ENCODE measurements around the gene BRF1. TPM values are rescaled to one million over a fixed set of nuclear protein-coding genes. Genes with fewer than 3 reads are reported as not detected.
A peak's percentile ranks its signal among the peaks of the same experiment; 100 is the strongest.

The BRF1 gene
- total RNA-seq, 2 experiments from 2014 or later, result 20.0 to 28.1 TPM

DNA sequence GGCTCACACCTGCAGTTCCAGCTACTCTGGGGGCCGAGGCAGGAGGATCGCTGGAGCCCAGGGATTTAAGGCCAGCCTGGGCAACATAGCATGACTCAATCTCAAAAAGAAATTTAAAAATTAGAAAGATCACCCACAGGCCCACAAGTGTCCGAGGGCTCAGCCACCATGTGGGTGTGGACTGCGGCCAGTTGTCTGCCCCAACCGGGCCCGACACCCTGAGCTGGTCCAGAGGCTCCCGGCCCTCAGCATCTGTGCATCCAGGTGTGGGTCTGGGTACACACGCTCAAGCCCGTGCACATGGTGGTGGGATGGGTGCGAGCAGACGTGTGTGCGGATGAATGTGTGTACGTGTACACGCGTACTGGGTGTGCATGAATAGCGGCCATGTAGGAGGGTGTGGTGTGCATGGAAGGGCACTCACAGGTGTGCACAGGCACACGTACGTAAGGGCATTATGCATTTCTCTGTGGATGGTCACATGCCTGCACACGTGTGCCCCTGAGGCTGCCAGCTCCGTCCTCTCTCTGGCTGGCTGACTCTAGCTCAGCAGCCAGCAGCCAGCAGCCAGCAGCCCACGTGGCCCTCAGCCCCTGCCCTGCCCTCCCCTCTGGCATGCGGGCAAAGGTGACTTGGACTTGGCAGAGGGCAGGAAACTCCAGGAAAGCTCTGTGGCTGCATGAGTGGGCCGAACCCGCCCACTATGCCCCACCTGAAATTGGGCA lies 96.4 kb downstream of the BRF1 start:
- H3K4me1 Mint-ChIP-seq, result peaks cover 7% of the 10 kb centered on the region
- intact Hi-C loops (cut with DNase I, micrococcal nuclease), result loop anchor here in 1 of 2 experiments (5.0 kb wide), 1 partner anchor 112 kb away; no protein-coding TSS in a partner anchor
- CTCF ChIA-PET, result no interaction called here
- DNase-seq, result no peak
- POLR2A ChIA-PET, result no interaction called here
- no peaks in the 10 kb centered on the region for H3K9me3 Mint-ChIP-seq (ENCODE audit: low read depth)
- H3K27ac Mint-ChIP-seq, result no peak overlapping the region
- no peaks in the 10 kb centered on the region for H3K36me3 Mint-ChIP-seq (ENCODE audit: low read depth)
- no peak for ATAC-seq
- H3K4me3 Mint-ChIP-seq, result no peak overlapping the region
- H3K27me3 Mint-ChIP-seq, result peaks cover 6% of the 10 kb centered on the region

DNA sequence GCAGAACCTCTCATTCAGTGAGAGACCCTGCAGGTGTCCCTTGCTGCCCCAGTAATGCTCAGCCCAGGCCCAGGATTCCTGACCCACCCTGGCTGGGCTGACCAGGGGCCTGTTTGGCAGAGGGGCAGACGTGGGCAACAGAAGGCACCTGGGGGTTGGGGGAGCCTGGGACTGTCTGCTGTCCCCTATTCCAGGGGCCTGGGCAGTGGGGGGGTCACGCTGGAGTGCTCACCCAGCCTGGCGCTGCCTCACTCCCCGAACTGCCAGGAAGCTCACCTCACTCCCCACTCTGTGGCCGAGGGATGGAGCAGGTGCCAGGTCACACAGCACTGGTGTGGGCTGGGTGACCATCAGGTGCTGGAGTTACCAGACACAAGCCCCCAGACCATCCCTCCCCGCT lies 97.1 kb downstream of the BRF1 start:
- Mint-ChIP-seq H3K36me3 (ENCODE audit: low read depth) (no peaks in the 10 kb centered on the region), H3K27ac (no peak overlapping the region), H3K9me3 (ENCODE audit: low read depth) (no peaks in the 10 kb centered on the region), H3K4me3 (no peak overlapping the region), H3K27me3 (peaks cover 10% of the 10 kb centered on the region), H3K4me1 (peaks cover 7% of the 10 kb centered on the region)
- CTCF ChIA-PET, result interaction anchor here (0.7 to 0.8 kb wide), 2 partner anchors 10 to 85 kb away, joined by 3 to 4 read pairs; no protein-coding TSS in a partner anchor
- ATAC-seq (no peak), DNase-seq (no peak)
- intact Hi-C loops (cut with DNase I, micrococcal nuclease), result loop anchor here (1.0 to 5.0 kb wide), 4 partner anchors 45 to 149 kb away; partner anchors contain the start of gene BTBD6 (in 1 of the 2)
- POLR2A ChIA-PET, result no interaction called here

DNA sequence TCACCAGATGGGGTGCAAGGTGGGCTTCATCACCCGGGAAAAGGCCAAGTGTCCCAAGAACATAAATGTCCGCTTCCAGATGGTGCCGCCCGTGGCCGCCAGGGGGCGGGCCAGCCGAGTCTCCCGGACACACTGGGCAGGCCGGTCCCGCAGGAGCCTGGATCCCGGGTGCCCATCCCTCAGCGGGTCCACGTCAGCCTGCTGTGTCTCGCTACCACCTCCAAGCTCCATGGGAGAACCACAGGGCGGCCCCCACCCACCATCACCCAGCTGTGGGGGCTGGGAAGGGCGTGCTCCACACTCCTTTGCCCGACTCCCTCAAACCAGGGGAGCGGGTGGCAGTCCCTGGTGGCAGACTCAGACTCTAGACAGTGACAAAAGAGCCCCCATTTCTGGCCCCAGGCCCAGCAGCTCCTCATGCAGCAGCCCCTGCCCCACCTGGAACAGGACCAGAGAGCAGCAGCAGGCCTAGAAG lies 97.7 kb downstream of the BRF1 start:
- peaks cover 7% of the 10 kb centered on the region for H3K4me1 Mint-ChIP-seq
- ChIA-PET CTCF (interaction anchor here (0.7 to 0.8 kb wide), 2 partner anchors 9 to 86 kb away, joined by 3 to 4 read pairs; no protein-coding TSS in a partner anchor), POLR2A (no interaction called here)
- DNase-seq (peak; percentile 78), ATAC-seq (peak; percentile 52)
- H3K9me3 Mint-ChIP-seq (ENCODE audit: low read depth), result no peaks in the 10 kb centered on the region
- no peak overlapping the region for H3K4me3 Mint-ChIP-seq
- intact Hi-C loops (cut with DNase I, micrococcal nuclease), result loop anchor here (1.0 to 5.0 kb wide), 4 partner anchors 45 to 149 kb away; partner anchors contain the start of gene BTBD6 (in 1 of the 2)
- no peaks in the 10 kb centered on the region for H3K36me3 Mint-ChIP-seq (ENCODE audit: low read depth)
- no peak overlapping the region for H3K27ac Mint-ChIP-seq
- H3K27me3 Mint-ChIP-seq, result peaks cover 14% of the 10 kb centered on the region

DNA sequence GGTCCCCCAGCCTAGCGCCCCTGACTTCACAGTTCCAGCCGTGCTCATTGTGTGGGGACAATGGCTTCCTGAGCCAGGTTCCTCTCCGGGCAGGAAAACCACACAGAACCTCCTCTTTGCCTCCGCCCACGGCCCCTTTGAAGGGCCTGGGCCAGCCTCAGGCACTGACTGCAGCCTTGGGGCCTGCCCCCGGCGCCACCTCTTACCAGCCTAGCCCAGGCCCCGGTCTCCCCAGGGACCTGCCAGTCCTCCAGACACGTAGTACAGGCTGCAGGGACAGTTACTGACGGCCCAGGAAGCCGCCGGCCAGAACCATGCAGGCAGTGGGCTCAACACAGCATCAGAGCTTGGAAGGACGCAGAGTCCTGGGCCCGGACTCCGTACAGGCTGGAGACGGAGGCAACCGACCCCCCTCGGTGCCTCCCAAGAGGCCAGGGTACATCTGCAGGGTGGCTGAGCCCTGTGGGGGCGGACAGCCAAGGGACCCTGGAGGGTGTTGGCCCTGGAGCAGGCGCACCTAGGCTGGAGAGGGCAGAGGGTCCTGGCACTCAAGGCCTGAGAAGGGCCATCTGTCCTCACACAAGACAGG lies 98.8 kb downstream of the BRF1 start:
- POLR2A ChIA-PET, result interaction anchor here (1.1 kb wide), 1 partner anchor 90 kb away, joined by 3 read pairs; no protein-coding TSS in a partner anchor
- DNase-seq (peak; percentile 71), ATAC-seq (peak; percentile 67)
- H3K9me3 Mint-ChIP-seq (ENCODE audit: low read depth), result no peaks in the 10 kb centered on the region
- no peak overlapping the region for H3K27ac Mint-ChIP-seq
- peaks cover 21% of the 10 kb centered on the region for H3K27me3 Mint-ChIP-seq
- CTCF ChIA-PET, result interaction anchor here (1.4 to 1.8 kb wide), 2 partner anchors 12 to 150 kb away, joined by 5 to 7 read pairs; no protein-coding TSS in a partner anchor
- no peaks in the 10 kb centered on the region for H3K36me3 Mint-ChIP-seq (ENCODE audit: low read depth)
- H3K4me3 Mint-ChIP-seq, result no peak overlapping the region
- H3K4me1 Mint-ChIP-seq, result peaks cover 7% of the 10 kb centered on the region
- intact Hi-C loops (cut with DNase I, micrococcal nuclease), result loop anchor here in 1 of 2 experiments (5.0 kb wide), 1 partner anchor 110 kb away; no protein-coding TSS in a partner anchor

DNA sequence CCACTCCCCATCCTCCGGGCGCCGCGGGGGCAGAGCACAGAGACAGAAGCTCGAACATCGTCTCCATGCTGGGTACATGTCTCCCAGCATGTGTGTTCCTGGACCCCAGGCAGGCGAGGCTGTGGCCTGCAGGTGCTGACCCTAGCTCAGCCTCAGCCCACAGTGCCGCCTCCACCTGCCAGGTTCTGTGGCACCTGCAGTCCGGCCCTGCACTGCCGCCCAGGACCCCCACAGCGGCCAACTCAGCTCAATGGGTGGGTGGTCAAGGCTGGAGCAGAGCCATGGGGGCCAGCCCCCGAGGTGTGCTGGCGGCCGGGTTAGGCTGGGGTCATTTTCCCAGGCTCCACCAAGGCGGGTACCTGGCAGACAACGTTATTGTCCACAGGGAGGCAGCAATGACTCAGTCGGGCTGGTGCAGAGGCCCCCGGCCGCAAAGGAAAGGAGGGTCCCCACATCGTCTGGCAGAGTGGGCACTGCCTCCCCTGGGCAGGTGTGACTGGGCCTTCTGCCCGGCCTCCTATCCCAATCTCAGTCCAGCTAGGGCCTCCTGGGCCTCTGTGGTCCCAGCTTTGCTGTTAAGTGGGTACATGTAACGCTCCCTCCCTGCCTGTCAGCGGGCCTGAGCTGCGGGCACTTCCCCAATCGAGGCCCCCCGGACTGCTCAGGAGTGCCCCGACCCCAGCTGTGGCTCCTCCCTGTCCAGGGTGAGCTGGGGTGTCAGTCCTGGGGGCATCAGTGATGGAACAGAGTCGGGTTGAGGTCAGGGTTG lies 99.5 kb downstream of the BRF1 start:
- ChIA-PET POLR2A (interaction anchor here (0.5 to 1.1 kb wide), 2 partner anchors 90 to 292 kb away, joined by 3 to 5 read pairs; no protein-coding TSS in a partner anchor), CTCF (interaction anchor here (0.7 to 1.8 kb wide), 5 partner anchors 11 to 194 kb away, joined by 3 to 7 read pairs (median 5); no protein-coding TSS in a partner anchor)
- intact Hi-C loops (cut with DNase I, micrococcal nuclease), result loop anchor here in 1 of 2 experiments (5.0 kb wide), 1 partner anchor 109 kb away; no protein-coding TSS in a partner anchor
- H3K9me3 Mint-ChIP-seq (ENCODE audit: low read depth), result no peaks in the 10 kb centered on the region
- peaks cover 21% of the 10 kb centered on the region for H3K27me3 Mint-ChIP-seq
- peaks cover 7% of the 10 kb centered on the region for H3K4me1 Mint-ChIP-seq
- no peak for DNase-seq
- no peak overlapping the region for H3K27ac Mint-ChIP-seq
- no peak overlapping the region for H3K4me3 Mint-ChIP-seq
- peak; percentile 4 for ATAC-seq
- H3K36me3 Mint-ChIP-seq (ENCODE audit: low read depth), result no peaks in the 10 kb centered on the region

DNA sequence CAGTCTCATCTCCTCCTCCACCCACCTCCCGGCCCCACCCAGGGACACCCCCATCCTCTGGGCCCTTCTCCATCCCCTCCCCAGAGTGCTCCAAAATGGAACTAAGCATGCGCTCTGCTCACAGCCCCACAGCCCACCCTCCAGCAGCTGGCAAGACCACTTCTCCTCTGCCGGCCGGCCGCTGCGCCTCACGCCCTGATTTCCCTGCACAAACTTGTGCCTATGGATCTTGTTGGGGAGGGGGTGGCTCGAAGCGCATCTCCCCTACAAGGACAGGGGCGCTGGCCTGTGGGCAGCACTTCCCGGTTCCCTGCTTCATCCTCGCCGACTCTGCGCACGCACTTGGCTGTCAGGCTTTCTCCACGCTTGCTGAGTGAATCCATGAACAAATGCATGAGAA lies 100.2 kb downstream of the BRF1 start:
- no peaks in the 10 kb centered on the region for H3K9me3 Mint-ChIP-seq (ENCODE audit: low read depth)
- H3K36me3 Mint-ChIP-seq (ENCODE audit: low read depth), result no peaks in the 10 kb centered on the region
- ChIA-PET POLR2A (interaction anchor here (0.5 kb wide), 1 partner anchor 291 kb away, joined by 5 read pairs; no protein-coding TSS in a partner anchor), CTCF (interaction anchor here (0.5 to 1.8 kb wide), 6 partner anchors 11 to 194 kb away, joined by 3 to 7 read pairs (median 4); no protein-coding TSS in a partner anchor)
- no peak overlapping the region for H3K27ac Mint-ChIP-seq
- peaks cover 10% of the 10 kb centered on the region for H3K4me1 Mint-ChIP-seq
- no peak overlapping the region for H3K4me3 Mint-ChIP-seq
- DNase-seq, result no peak
- ATAC-seq, result no peak
- H3K27me3 Mint-ChIP-seq, result peaks cover 23% of the 10 kb centered on the region
- intact Hi-C loops (cut with DNase I, micrococcal nuclease), result loop anchor here in 1 of 2 experiments (5.0 kb wide), 1 partner anchor 108 kb away; no protein-coding TSS in a partner anchor

DNA sequence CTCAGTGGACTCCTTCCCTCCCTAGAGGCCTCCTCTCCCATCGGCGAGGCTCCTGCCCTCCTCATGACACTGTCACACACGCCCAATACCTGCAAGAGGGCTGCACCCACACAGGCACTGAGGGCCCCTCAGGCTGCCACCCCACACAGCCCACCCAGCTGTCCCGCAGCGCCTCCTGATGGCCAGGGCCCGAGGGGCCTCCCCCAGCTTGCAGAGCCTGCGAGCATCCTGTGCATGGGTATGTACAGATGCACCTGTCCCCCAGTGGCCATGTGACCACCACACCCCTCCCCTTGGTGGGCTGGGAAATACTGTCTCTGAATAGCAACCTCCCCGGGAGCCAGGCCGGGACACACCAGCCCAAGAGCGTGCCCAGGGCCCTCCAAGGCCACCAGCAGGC lies 100.7 kb downstream of the BRF1 start:
- DNase-seq, result no peak
- H3K27ac Mint-ChIP-seq, result no peak overlapping the region
- no peaks in the 10 kb centered on the region for H3K9me3 Mint-ChIP-seq (ENCODE audit: low read depth)
- intact Hi-C loops (cut with DNase I, micrococcal nuclease), result loop anchor here in 1 of 2 experiments (5.0 kb wide), 1 partner anchor 108 kb away; no protein-coding TSS in a partner anchor
- H3K4me3 Mint-ChIP-seq, result no peak overlapping the region
- peaks cover 14% of the 10 kb centered on the region for H3K4me1 Mint-ChIP-seq
- ChIA-PET POLR2A (no interaction called here), CTCF (interaction anchor here (0.5 to 1.0 kb wide), 2 partner anchors 173 to 181 kb away, joined by 3 read pairs; no protein-coding TSS in a partner anchor)
- peaks cover 27% of the 10 kb centered on the region for H3K27me3 Mint-ChIP-seq
- H3K36me3 Mint-ChIP-seq (ENCODE audit: low read depth), result no peaks in the 10 kb centered on the region
- no peak for ATAC-seq

DNA sequence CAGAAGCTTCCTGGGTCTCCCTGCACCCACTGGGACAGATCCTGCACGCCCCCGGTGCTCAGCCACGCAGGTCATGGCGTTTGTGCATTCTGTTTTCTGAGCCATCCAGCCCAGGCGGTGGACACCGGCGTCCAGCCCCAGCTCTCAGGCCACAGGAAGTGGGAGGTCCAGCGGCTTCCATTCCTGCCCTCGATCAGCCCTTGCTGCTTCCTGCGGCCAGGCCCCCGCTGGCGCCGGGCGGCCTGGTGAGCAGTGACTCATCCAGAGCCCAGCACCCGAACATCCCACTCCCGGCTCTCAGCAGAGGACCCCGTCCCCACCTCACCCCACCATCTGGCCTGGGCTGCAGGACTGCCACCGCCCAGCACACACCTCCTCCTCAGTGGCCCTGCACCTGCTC lies 101.7 kb downstream of the BRF1 start:
- no peak overlapping the region for H3K27ac Mint-ChIP-seq
- H3K36me3 Mint-ChIP-seq (ENCODE audit: low read depth), result no peaks in the 10 kb centered on the region
- peaks cover 32% of the 10 kb centered on the region for H3K27me3 Mint-ChIP-seq
- ATAC-seq (no peak), DNase-seq (no peak)
- H3K9me3 Mint-ChIP-seq (ENCODE audit: low read depth), result no peaks in the 10 kb centered on the region
- ChIA-PET POLR2A (no interaction called here), CTCF (interaction anchor here (1.5 kb wide), 1 partner anchor 84 kb away, joined by 3 read pairs; no protein-coding TSS in a partner anchor)
- intact Hi-C loops (cut with DNase I, micrococcal nuclease), result no loop called here
- H3K4me3 Mint-ChIP-seq, result no peak overlapping the region
- peaks cover 21% of the 10 kb centered on the region for H3K4me1 Mint-ChIP-seq

DNA sequence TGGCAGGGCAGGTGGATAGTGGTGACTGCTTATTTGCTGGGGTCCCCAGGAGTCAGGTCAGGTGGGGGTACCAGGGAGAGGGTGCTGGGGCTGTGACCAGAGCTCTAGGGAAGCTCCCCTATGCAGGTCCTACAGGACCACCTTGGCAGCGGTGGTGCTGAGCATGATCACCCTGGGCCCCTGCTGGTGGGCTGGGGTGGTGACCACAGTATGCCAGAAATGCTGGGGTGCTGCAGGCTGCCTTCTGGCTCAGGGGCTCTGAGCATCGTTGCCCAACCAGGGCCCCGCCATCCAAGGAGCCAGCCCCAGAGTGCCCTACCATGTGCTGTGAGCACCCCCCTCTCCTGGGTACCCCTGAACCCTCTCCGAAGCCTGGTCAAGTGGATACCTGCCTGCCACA lies 102.2 kb downstream of the BRF1 start:
- Mint-ChIP-seq H3K4me1 (peaks cover 25% of the 10 kb centered on the region), H3K27ac (no peak overlapping the region), H3K27me3 (peaks cover 32% of the 10 kb centered on the region), H3K9me3 (ENCODE audit: low read depth) (no peaks in the 10 kb centered on the region), H3K4me3 (no peak overlapping the region), H3K36me3 (ENCODE audit: low read depth) (no peaks in the 10 kb centered on the region)
- DNase-seq (no peak), ATAC-seq (no peak)
- intact Hi-C loops (cut with DNase I, micrococcal nuclease), result no loop called here
- ChIA-PET CTCF (interaction anchor here (1.5 kb wide), 1 partner anchor 84 kb away, joined by 3 read pairs; no protein-coding TSS in a partner anchor), POLR2A (no interaction called here)

DNA sequence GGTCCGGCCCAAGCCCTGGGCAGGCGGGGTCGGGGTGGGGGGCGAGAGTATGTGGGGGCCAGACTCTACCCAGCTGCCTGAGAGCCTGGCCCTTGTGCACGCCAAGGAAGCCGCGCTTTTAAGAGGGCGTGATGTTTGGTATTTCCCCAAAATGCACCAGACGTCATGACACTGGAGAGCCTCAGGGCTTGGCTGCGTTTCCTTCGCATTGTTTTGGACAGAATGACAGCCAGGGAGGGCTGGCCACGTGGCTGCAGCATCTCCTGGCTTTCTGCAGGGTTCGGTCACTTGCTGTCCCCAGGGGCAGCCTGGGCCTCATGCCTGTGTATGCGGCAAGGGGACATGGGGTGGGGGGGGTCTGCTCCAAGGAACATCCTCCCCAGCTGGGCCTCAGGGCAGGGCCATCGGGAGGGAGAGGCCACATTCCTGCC lies 103.6 kb downstream of the BRF1 start:
- ChIA-PET POLR2A (no interaction called here), CTCF (no interaction called here)
- peak; percentile 11 for ATAC-seq
- Mint-ChIP-seq H3K4me1 (peaks cover 34% of the 10 kb centered on the region), H3K27ac (no peak overlapping the region), H3K9me3 (ENCODE audit: low read depth) (no peaks in the 10 kb centered on the region), H3K4me3 (no peak overlapping the region), H3K36me3 (ENCODE audit: low read depth) (no peaks in the 10 kb centered on the region), H3K27me3 (peaks cover 32% of the 10 kb centered on the region)
- intact Hi-C loops (cut with DNase I, micrococcal nuclease), result no loop called here
- peak; percentile 48 for DNase-seq

Measured in activated CD4-positive, alpha-beta T cell treated with anti-CD3 and anti-CD28 coated beads for 36 hours (primary cell).